HG03342 (cell line): ENCODE measurements around the gene CLDN16.

Experiments used
- ATAC-seq: cut with Tn5 transposase; IDR thresholded peaks from one replicate; pipeline ENCODE4 v1.9.1; 2021; ENCODE audit warnings: mild to moderate bottlenecking, moderate library complexity; ENCODE audit not compliant: unreplicated experiment

The CLDN16 gene

DNA sequence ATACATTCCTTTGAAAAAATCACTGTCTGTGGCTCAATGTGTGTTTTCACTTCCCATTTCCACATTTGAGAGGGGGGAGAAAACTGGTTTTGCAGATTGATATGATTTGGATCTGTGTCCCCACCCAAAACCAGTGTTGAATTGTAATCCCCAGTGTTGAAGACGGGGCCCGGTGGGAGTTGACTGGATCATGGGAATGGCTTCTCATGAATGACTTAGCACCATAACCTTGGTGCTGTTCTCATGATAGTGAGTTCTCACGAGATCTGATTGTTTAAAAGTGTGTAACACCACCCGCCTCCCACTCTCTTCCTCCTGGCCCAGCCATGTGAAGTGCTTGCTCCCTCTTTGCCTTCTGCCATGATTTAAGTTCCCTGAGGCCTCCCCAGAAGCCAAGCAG, 45.7 kb downstream of the CLDN16 start:
- no peak for ATAC-seq

DNA sequence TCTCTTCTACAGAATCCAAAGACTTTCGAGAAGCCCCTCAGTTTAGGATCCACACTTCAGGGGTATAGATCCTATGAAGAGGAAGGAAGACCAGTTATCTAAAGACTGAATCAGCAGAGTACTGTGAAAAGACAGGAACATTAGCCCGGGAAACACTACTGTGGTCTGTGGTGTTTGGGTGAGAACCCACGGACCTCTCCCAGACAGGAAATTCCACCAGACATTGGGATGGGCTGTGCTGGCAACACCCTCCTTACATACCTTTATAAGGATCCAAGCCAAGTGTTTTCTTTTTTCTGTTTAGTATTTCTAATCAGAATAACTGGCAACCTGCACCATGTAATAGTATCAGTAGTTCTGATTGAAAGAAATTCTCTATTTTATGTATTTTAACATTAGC, 47.7 kb downstream of the CLDN16 start:
- no peak for ATAC-seq

DNA sequence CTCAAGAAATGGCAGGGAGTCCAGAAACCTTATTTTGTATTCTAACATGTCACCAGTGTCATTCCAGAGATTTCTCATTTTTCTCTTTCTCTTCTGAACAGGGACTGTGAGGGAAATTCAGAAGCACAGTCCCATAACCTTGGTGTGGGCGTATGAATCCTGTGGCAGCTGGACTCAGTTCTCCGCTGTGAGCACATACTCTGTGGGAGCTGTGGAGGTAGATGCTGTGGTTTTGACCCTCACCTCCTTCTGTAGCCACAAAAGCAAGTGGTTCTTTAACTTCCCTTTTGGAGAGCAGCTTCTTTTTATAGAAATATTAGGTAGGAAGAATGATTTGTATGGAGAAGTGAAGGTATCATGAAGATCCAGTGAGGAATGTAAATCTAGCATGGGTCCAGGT, 48.4 kb downstream of the CLDN16 start:
- no peak for ATAC-seq

DNA sequence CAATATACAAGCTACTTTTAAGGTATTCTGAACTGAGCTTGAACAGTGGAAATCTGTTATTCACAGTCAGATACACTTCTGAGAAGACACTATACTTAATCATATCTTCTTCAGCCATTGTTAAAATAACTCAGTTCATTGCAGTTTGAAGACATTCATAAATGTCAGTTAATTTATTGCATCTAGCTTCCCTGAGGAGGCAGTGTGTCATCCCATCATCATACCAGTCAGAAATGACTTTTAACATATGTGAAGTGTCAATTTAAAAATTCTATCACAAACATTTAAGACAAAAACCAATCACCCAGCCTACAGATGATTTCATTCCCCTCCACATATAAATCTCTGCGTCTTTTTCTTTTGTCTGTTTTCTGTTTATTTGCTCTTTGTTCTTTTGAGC, 54.3 kb downstream of the CLDN16 start:
- ATAC-seq, result no peak

DNA sequence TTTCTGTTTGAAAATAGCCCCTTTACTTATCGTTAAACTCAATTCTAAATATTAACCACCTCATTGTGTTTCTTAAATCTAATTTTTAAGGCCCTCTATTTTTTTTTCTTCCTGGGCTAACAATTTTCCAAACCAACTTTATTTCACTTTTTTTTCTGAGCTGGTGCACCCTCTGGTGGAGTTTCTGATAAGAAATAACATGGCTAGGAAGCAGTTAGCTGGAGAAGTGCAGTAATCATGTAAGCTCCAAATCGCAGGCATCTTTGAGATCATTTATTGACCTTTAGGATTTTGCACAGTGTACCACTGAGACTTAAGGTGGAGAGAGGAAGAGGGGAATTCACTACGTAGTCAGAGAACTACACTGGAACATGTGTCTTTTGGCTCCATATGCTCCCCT, 55.3 kb downstream of the CLDN16 start:
- ATAC-seq, result no peak

DNA sequence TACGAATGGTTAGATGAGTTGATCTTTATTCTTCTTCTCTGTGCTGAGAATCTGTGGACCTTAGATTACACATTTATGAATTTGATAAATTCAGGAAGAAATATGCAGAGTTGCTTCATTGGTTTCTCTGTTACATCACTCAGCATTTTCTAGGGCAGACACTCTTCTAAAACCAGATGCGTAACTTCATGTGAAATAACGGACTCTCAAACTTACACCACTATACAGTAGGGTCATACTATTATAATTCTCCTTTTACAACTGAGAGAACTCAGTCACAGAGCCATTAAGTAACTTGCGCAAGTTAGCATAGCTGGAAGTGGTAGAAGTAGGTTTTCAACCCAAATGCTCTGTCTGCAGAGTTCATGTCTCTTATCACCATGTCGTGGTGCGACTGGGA, 56.0 kb downstream of the CLDN16 start:
- no peak for ATAC-seq

DNA sequence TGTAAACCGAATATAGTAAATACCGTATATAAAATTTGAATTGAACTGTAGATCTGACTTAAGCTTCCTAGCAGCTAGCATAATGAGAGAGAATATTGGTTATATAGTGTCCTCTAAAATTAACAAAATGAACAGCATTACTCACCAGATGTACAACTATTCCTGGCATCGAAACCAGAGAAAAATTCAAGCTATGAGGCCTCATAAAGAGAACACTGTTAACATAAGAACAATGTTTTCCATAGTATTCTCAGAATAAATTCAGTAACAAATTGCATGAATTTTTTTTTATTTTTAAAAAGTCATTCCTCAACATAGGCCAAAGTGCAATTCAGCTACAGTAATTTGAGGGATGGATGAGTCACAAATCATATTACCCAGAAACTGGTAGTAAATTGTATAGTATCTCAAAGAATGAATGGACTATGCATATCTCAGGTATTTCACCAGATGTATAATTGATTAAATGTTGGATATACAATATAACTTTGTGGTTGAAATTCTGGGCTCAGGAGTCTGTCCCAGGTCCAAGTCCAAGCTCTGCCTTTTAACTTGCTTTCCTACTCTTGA, 56.7 kb downstream of the CLDN16 start:
- ATAC-seq, result no peak

DNA sequence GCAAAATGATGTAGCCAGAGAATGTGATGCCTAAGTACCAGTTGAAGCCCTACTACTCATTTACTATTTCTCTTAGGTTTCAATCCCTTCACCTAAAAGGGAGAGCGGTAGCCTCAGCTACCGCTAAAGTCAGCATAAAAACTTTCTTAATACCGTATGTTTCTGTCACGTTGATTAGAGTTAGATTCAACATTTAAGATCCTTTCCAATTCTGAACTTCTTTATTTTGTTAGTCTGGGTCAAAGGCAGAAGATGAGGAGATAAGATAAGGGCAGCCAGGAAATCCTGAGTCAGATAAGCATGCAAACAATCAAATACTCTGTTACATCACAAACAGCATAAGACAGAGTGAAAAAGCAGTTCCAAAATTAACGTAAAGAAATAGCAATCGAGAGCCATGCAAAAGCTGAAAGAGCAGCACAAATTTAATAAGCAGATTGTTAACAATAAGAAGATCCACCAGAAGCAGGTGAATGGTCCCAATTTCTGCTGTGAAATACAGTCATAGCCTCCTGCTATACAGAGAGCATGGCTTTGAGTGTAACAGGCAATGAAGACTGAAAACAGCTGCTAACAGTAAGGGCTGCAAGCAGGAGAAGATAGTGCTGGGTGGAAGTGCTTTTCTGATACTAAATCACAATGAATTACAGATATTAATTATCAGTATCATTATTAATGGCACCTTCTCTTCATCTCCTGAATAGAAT, 58.8 kb downstream of the CLDN16 start:
- no peak for ATAC-seq

DNA sequence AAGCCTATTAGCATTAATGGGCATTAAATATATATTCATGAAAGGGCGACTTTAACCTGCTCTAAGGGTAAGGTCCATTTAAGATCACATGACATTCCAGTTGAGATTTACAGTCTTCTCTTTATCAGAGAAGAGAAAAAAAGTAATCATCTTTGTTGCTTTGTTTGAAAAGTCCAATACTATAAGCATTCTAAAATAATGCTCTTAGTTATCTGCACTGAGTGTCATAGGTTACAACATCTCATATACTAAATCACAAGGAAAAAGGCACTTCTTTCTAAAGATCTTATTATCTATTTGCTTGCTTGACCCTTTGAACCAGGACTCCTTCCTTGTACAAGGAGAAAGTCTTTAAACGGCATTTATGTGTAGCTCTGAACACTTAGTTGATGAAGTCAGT, 60.3 kb downstream of the CLDN16 start:
- no peak for ATAC-seq

DNA sequence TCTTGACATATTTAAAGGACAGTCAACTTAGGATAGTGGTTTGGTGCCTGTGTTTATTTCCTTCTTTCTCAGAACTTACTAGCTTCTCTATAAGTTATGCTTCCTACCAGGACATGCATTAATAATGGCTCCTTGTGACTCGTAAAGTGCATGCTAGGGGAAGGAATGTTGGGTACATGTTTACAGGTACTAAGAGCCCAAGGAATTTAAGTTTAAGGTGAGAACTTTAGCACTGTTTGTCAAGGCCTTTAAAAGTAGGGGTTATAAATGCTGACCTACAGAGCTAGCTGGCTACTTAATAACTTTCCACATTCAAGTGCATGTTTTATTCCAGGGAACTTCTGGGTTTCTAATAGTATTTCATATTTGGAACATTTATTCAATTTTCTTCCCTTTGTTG, 61.8 kb downstream of the CLDN16 start, which contains the start of gene TMEM207:
TMEM207 (minus strand) TSS at position 101 of the 400 bp plus-strand sequence; CDS start at position 9, 92 bp downstream.
- no peak for ATAC-seq

DNA sequence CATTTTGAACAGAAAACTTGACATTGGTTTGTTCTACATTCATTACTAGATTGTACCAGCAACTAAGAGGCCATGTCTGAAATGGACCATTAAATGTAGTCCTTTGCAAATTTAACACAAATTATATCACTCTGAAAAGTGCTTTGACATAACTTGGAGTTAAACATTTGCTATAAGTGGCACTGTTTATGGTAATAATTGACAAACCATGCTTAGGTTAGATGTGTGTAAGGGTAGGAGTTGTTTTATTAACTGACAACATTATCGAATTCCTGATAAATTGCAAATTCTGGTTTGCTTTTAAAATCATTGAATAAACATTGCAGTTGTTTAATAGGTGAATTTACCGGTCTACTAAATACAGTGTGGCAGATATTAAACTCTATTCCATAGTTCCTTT, 67.9 kb downstream of the CLDN16 start:
- no peak for ATAC-seq

DNA sequence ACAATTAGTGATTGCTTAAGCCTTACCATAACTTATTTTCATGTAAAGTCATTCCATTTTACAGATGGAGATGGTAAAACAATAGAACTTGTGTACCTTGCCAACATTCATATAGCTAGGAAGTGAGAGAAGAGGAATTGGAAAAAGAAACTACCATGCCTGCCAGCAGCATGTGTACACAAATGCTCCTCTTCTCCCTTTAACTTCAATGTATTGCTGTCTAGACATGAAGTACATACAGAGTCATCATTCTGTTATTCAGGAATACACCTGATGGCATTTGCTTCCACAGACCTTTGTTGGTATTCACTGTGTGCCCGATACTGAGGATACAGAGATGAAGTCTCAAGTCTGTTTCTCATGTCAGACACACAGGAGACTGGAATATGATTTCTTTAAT, 68.8 kb downstream of the CLDN16 start:
- no peak for ATAC-seq

DNA sequence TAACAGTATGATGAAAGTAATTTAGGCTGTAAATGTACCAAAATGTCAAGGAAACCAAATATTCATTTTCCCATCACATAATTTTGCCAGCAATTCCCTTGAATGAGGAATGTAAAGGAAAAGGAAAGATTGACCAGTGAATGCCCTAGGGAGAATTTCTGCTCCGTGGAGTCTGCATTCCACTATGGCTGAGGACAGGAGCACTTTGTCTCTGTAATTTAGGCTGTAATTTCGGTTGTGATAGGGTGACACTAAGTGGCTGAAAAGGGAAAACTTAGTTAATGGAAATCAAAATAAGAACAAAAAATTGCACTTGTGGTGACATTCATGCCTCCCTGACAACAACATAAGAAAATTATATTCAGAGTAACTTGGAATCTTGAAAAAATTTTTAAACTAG, 70.1 kb downstream of the CLDN16 start:
- ATAC-seq, result no peak
